SIG-M5 (cell line): ENCODE results near the gene FOXA2.

Source experiments
- DNase-seq: peaks from one replicate; lab custom pipeline; 2025; lab: John Stamatoyannopoulos, UW

FOXA2 gene

DNA sequence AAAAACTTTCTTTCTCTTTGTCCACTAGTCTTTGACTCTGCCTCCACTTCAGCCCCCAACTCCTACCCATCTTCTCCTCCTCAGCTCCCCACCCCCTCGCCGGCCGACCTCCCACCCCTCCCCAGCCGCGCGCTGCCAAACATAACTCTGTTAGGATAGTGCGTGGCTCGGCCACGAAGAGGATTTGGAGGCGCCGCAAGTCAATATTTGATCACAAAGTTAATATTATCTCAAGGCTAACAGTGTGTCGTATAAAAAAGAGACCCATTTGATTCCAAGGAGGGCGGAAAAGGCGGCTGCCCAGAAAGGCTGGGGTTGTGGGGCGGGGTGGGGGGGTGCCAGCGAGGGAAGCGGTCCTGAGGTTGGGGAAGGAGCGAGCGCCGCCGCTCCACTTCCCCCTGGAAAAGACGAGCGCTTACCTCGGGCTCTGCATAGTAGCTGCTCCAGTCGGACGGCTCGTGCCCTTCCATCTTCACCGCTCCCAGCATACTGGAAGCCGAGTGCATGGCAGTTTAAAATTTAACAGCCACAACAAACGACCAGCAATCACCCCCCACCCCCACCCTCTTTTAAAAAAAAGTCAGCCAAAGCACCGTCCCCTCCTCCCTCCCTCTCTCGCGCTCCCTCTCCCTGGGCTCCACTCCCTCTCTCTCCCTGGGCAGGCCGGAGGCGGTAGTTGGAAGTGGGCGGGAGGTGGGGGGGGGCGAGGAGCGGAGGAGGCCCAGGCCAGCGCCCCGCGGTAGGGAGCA is 425 bp downstream of the FOXA2 start:
- DNase-seq, result no peak

DNA sequence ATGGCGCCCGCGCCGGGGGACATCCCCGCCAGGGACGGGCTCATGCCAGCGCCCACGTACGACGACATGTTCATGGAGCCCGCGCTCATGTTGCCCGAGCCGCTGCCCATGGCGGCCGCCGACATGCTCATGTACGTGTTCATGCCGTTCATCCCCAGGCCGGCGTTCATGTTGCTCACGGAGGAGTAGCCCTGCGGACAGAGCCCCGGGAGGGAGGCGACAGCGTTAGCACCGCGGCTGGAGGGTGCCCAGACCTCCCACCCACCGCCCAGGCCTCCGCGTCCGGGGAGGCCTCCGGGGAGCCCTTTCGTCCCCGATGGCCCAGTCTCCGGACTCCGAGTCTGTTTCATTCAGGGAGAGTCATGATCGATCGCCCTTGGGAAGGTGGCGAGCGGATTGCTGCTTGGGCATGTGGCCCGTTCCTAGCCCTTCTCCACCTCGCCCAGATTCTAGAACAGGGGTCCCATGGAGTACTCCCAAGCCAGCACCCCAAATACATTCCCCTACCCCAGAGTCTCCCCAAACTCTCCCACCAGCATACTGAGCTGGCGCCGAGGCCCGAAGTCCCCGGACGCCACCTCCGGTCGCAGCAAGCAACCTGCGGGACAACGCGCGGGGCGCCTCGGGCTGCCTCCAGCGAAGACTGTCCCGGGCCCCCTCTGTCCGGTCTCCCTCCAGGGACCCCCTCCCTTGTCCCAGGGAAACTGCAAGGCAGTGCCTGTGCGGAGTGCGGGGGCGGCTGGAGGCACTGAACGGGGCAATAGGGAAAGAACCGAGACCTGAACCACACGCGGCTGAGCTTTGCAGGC is 1.2 kb downstream of the FOXA2 start:
- DNase-seq, result no peak

GRCh38 chr20:22582386-22582963 is 1.9 kb downstream of the FOXA2 start:
- DNase-seq, result no peak

DNA sequence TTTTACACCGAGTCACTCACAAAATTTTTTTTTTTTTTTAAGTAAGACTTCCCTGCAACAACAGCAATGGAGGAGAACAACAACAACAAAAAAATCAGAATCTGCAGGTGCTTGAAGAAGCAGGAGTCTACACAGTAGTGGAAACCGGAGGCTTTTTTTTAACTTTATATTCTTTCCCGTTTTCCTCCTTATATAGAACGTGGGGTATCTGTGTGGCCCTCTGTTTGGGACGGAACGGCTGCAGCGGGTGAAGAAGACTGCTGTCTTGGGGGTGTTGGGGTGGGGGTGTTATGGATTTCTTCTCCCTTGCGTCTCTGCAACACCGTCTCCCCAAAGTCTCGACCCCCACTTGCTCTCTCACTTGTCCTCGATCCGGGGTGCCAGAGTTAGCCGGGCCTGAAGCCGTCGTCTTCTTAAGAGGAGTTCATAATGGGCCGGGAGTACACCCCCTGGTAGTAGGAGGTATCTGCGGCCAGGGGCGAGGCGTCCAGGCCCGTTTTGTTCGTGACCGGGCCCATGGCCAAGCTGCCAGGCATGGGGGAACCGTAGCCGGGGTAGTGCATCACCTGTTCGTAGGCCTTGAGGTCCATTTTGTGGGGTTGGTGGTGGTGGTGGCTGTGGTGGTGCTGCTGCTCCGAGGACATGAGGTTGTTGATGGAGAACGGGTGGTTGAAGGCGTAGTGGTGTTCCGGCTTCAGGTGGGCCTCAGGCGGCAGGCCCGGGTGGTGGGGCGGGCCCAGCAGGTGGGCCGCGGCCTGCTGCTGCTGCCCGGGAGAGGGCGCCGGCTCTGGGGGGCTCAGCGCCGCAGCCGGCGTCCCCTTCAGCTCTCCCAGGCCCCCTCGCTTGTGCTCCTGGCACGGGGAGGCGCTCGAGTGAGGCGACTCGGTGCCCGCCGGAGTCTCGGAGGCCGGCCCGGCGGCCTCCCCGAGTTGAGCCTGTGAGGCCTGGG is 2.7 kb downstream of the FOXA2 start:
- DNase-seq, result no peak

DNA sequence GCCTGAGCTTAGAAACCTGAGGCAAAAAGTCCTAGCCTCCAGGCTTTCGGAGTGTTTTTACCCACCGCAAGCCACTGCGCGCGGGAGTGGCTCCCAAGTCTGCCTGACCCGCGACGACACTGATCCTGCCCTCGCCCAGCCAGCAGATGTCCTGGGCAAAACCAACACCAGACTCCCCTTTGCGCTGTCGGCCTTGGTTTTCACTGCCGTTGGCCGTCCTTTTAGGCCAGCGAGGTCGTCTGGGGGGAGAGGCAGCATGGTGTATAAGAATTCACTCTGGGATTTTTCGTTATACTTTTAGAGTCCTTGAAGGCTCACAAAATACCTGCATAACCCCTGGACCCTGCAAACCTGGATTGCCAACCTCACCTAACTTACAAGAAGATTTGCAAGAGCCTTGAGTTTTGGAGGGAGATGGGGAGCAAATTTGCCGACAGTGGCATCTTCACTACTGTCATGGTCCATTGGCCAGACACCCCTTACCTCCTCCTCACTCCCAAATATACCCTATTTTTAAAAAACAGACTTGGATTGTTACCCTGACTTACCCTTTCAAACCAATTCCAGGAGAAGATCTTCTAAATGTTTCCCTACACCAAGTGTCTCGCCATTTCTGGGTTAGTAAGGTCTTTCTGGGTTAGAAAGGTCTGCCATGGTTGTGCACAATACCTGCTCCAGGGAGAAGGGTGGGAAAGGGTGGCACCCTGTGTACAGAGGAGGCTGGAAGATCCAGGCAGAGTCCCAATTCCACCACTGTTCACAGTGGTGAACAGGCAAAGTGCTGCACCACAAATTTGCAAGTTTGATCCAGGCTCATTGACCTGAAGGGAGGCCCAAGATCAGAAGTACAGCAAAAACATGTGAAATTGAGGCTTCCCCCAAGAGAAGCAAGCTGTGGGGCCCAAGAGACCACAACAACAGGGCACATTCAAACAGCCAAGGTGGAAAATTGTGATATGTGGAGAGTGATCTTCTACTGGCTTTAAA is 4.4 kb downstream of the FOXA2 start:
- no peak for DNase-seq

GRCh38 chr20:22579119-22579427 is 5.3 kb downstream of the FOXA2 start:
- DNase-seq, result no peak

DNA sequence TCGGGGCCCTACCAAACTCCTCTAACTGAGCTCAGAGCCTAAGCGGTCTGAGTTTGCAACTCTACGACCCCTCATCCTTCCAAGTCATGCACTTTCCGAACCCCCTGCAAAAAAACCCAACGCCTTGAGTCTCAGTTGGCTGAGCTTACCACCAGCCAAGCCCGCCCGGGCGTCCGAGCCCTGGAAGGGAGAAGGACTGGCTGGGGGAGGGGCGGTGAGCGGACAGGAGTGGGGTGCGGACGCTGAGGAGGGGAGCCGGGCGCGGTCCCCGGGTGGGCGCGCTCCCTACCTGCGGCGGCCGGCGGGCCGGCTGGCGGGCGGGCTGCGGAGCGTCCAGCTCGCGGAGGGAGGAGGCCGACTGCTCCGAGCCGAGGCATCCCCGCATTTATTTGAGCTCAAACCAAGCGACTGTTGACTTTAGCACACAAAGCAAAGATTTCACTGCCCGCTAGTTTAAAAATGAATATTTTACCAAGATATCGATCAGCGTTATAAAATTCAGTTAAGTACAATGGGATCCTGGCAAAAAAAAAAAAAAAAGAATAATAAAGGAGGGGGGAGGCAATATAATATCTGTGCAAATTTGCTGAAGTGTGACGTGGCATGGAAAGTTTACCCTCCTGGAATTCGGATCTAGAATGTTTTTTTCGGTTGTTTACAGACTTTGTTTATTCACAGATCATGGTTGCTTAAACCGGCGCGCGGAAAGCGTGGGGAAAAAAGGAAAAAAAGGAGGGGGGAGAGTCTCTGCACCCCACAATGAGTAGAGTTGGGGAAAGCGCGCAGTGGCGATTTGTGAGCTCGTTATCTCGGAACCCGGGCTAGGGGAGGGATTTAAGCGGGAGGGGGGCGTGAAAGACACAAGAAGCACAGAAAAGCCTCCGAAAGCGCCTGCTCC is 5.9 kb downstream of the FOXA2 start:
- no peak for DNase-seq

GRCh38 chr20:22577515-22578220 is 6.7 kb downstream of the FOXA2 start:
- DNase-seq, result no peak

GRCh38 chr20:22576733-22577514 is 7.4 kb downstream of the FOXA2 start:
- DNase-seq, result no peak

DNA sequence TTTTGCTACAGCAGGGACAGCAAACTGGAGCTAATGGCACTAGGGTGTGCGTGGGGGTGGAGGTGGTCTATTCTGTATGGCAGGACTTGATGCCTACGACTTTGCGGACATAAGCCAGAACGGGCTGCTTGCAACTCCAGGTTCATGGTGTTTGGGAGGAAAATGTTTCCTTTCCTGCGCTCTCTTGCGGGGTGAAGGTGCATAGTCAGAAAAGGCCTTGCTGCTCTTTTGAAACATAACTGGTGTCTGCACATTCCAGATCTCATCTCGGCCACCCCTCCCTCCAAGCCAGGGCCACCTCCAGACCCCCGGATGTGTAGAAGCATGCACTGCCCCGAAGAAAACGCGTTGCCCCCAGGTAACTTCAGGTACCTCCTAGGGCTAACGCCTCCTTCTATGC is 8.1 kb downstream of the FOXA2 start:
- DNase-seq, result no peak

- no peak for DNase-seq
These were observed 8.6 kb downstream of the FOXA2 start for GRCh38 chr20:22575737-22576136.

DNA sequence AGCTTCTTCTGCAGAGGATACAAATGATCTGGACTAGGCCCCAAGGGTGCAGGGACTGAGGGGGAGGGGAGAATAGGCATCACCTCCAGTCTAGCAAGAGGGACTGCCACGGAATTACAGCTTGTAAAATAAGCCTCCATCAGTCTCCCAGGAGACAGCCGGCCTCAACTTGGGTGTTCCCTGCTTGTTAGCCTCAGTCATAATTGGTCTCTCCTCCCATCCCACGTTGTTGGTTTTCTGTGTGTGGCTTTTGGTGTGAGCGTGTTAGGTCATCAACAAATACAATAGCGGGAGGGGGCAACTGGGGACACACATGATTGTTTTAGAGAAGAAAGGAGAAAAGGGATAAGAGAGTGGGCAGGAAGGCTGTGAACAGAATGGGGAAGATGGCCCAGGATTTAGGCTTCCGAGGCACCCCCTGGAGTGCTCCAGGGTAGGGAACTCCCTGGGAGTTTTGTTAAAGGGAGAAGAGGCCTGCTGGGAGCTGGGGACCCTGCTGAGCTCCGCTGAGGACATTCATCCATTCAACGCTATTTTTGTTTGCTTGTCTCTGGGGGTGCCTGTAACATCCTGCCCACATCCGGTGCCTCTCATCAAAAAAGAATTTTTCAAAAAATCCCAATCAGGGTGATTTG is 9.2 kb downstream of the FOXA2 start:
- no peak for DNase-seq

- DNase-seq, result no peak
These were observed 9.8 kb downstream of the FOXA2 start for GRCh38 chr20:22574545-22575086.

- DNase-seq, result no peak
These were observed 11.9 kb downstream of the FOXA2 start for GRCh38 chr20:22572491-22572890.

DNA sequence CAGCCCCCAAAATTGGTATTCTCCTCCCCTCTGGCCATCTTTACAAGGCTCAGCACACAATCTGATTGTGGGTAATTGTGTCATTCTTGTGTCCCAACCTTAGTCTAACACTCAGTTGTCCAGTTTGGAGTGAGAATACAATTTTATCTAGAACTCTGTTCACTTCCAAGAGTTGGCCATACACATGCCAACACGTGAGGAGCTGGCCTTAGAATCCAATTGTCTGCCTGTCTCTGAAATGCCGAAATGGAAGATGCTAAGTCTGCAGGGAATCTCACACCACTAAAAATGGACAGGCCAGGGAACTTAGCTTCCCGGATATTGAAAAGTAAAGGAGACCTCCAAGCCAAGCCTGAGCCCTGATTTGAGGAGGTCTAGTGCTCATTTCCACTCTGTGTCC is 12.3 kb downstream of the FOXA2 start:
- no peak for DNase-seq

DNA sequence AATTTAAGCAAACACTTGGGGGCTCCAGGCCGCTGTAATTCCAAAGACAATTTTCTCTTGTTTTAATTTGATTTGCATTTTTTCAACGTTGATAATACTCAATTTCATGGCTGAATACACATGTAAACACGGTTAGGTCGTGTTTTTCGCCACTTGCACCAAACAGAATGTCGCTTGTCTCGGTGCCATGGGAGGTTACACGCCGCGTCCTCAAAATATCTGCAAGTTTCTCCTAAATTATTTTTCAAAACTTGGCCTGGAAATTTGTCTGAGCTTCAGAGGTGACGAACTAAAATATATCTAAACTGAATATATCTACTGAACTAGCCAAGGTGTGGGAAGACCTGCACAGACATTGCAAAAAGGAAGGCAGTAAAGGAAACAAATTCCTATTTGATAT is 15.0 kb downstream of the FOXA2 start:
- no peak for DNase-seq

DNA sequence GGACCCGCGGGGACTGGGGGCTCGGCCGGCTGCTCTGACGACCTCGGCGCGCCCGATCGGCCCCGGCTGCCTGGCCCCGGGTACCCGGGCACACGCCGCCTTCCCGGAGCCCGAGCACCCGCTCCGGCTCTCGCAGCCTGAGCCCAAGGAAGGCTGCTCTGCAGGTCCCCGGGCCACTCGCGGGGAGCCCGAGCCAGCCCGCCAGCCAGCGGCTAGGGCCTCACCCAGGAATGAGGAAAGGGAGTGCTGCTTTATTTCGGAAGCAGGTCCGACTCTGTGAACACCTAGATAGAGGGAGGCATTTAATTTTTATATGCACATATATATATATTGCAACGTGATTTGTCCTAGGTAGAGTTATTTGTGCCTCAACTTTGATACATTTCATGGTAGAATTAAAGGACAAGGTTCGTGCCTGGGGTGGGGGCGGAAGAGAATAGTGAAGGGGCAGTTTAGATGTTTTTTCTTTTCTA is 15.5 kb downstream of the FOXA2 start:
- no peak for DNase-seq
